A549 (cell line): ENCODE results near the gene UTP14C. TPM values are rescaled to one million over a fixed set of nuclear protein-coding genes. Genes with fewer than 3 reads are reported as not detected.

Source experiments
- ATAC-seq, 2 experiments: fragments of 200-7000 bp in 1 of 2; fragments of >200 bp in 1 of 2; cut with Nextera tagmentation in 1 of 2; cut with Tn5 transposase in 1 of 2; 3 replicates each; pipeline versions ENCODE4 v1.8.0 to v1.9.1; 2018 to 2020; ENCODE audit warnings: mild to moderate bottlenecking in 1 of 2, moderate library complexity in 1 of 2
- CTCF ChIA-PET: fragments of 300-600 bp; sonication (Branson Sonifier 250); formaldehyde crosslinking; extraction: SDS; loops from one replicate; lab custom pipeline; 2021; ENCODE audit warnings: antibody characterized with exemption, inconsistent platforms; lab: Yijun Ruan, JAX
- POLR2A ChIA-PET: fragments of 350-600 bp; formaldehyde crosslinking; extraction: SDS; loops from one replicate; lab custom pipeline; 2021; ENCODE audit warnings: antibody characterized with exemption, inconsistent platforms; lab: Yijun Ruan, JAX
- DNase-seq, 2 experiments: peaks; one replicate each; pipeline versions ENCODE4 v3.0.0 to v3.0.0-alpha.2; 2011 to 2016; ENCODE audit warnings: low read depth in 1 of 2, low spot score in 1 of 2
- FAIRE-seq: peaks from 2 replicates; lab custom pipeline; 2011; peaks lifted over from hg19 to GRCh38; lab: Jason Lieb, UNC
- H3K27ac ChIP-seq, 2 experiments: fragments of >200 bp; sonication (Bioruptor Twin); formaldehyde crosslinking; 3 replicates each; pipeline ENCODE4 v1.5.1; 2016 to 2017
- H3K4me1 ChIP-seq: fragments of >200 bp; sonication (Bioruptor Twin); formaldehyde crosslinking; 3 replicates; pipeline ENCODE4 v1.6.1; 2016
- H3K4me2 ChIP-seq: fragments of >200 bp; sonication (Bioruptor Twin); formaldehyde crosslinking; 3 replicates; pipeline ENCODE4 v1.6.1; 2016
- H3K4me3 ChIP-seq: fragments of >200 bp; sonication (Bioruptor Twin); formaldehyde crosslinking; 3 replicates; pipeline ENCODE4 v1.5.1; 2016
- H3K9me3 ChIP-seq: fragments of >200 bp; sonication (Bioruptor Twin); formaldehyde crosslinking; 3 replicates; pipeline ENCODE4 v1.6.1; 2016
- ATOH8 ChIP-seq: fragments of 250-450 bp; sonication (Bioruptor Pico); IDR thresholded peaks from 2 replicates; pipeline ENCODE4 v1.5.0; 2020; ENCODE audit warnings: low read depth, mild to moderate bottlenecking, moderate library complexity
- CBX2 ChIP-seq: fragments of 200-600 bp; sonication (generic); IDR thresholded peaks from 2 replicates; pipeline ENCODE4 v1.6.1; 2016; ENCODE audit warnings: low read depth, mild to moderate bottlenecking, borderline replicate concordance
- CEBPB ChIP-seq, 2 experiments: fragments of >200 bp in 1 of 2; sonication (Bioruptor Twin) in 1 of 2; formaldehyde crosslinking in 1 of 2; IDR thresholded peaks; 2 replicates each; pipeline ENCODE4 v1.6.1; 2012 to 2016
- CHD4 ChIP-seq: fragments of 200-600 bp; sonication (generic); IDR thresholded peaks from 2 replicates; pipeline ENCODE4 v1.6.1; 2016; ENCODE audit warnings: antibody characterized with exemption, mild to moderate bottlenecking, borderline replicate concordance
- FOSB ChIP-seq: fragments of 250-450 bp; sonication (Bioruptor Pico); IDR thresholded peaks from 2 replicates; pipeline ENCODE4 v1.5.0; 2020; ENCODE audit warnings: mild to moderate bottlenecking, moderate library complexity
- HMGXB4 ChIP-seq: fragments of 250-450 bp; sonication (Bioruptor Pico); IDR thresholded peaks from 2 replicates; pipeline ENCODE4 v1.5.0; 2021; ENCODE audit warnings: mild to moderate bottlenecking, moderate library complexity, borderline replicate concordance
- HOXA7 ChIP-seq: fragments of 250-450 bp; sonication (Bioruptor Pico); IDR thresholded peaks from 2 replicates; pipeline ENCODE4 v1.5.0; 2020; ENCODE audit warnings: mild to moderate bottlenecking, moderate library complexity
- KDM1A ChIP-seq: fragments of 200-600 bp; sonication (generic); IDR thresholded peaks from 2 replicates; pipeline ENCODE4 v1.6.1; 2016; ENCODE audit warnings: low read depth, mild to moderate bottlenecking
- MAFK ChIP-seq: fragments of 450-650 bp; IDR thresholded peaks from 2 replicates; pipeline ENCODE4 v1.6.1; 2014; ENCODE audit not compliant: partially characterized antibody
- MAZ ChIP-seq: fragments of 150-350 bp; IDR thresholded peaks from 2 replicates; pipeline ENCODE4 v1.6.1; 2014; ENCODE audit warnings: antibody characterized with exemption, low read depth, low read length, borderline replicate concordance
- NPAS2 ChIP-seq: fragments of 250-450 bp; sonication (Bioruptor Pico); IDR thresholded peaks from 2 replicates; pipeline ENCODE4 v1.8.0; 2022; ENCODE audit warnings: mild to moderate bottlenecking, moderate library complexity, borderline replicate concordance
- POLR2AphosphoS2 ChIP-seq: conservative IDR thresholded peaks from 2 replicates; pipeline ENCODE4 v1.6.1; 2012; ENCODE audit warnings: low read length, improper control_type of control experiment, inconsistent platforms
- RCOR1 ChIP-seq: fragments of 150-350 bp; IDR thresholded peaks from 2 replicates; pipeline ENCODE4 v1.6.1; 2014; ENCODE audit warnings: antibody characterized with exemption, low read length, low read depth
- RFX5 ChIP-seq: fragments of 450-650 bp; IDR thresholded peaks from 2 replicates; pipeline ENCODE4 v1.7.1; 2014; ENCODE audit warnings: antibody characterized with exemption, mild to moderate bottlenecking, moderate library complexity
- RNF2 ChIP-seq: fragments of 200-600 bp; sonication (generic); IDR thresholded peaks from 2 replicates; pipeline ENCODE4 v1.6.1; 2016; ENCODE audit warnings: low read depth, mild to moderate bottlenecking, antibody characterized with exemption, moderate library complexity, borderline replicate concordance
- SMC3 ChIP-seq: fragments of >200 bp; sonication (Bioruptor Twin); formaldehyde crosslinking; IDR thresholded peaks from 3 replicates; pipeline ENCODE4 v1.6.1; 2018; ENCODE audit warnings: inconsistent platforms
- SREBF2 ChIP-seq: fragments of 450-650 bp; IDR thresholded peaks from 2 replicates; pipeline ENCODE4 v1.6.1; 2014; ENCODE audit warnings: mild to moderate bottlenecking, moderate library complexity
- ZFP36 ChIP-seq: fragments of 450-650 bp; IDR thresholded peaks from 2 replicates; pipeline ENCODE4 v1.6.1; 2014; ENCODE audit warnings: borderline replicate concordance; ENCODE audit not compliant: partially characterized antibody
- WGBS: methylation state at CpG from one replicate; pipeline ENCODE4 v1.1.6; 2017; ENCODE audit errors: missing lambda C conversion rate; 5-methylcytosine and 5-hydroxymethylcytosine counted together
- polyA plus RNA-seq, 4 experiments: library from polyadenylated mRNA; depleted of rRNA in 3 of 4; stranded (reverse); fragments of >200 nt; fragmentation: RNase III in 1 of 4; extraction: RNeasy Plus Mini Kit Qiagen cat#74134 plus additional on column Dnase treatment in 1 of 4; gene quantifications; 2 replicates in 3 of 4; 3 replicates in 1 of 4; pipeline ENCODE4 v1.2.3, GENCODE V29; 2011 to 2017
- TF ChIP-seq, protein P1 (sequence below): fragments of 200-600 bp; sonication (generic); IDR thresholded peaks from 2 replicates; pipeline ENCODE4 v1.6.1; 2016; ENCODE audit warnings: antibody characterized with exemption, mild to moderate bottlenecking, moderate library complexity

The UTP14C gene
- polyA plus RNA-seq, 2 of the 4 experiments (the other 2 are of a cell fraction), result 8.6 to 15.1 TPM

GRCh38 chr13:51976890-51977289 is 47.6 kb upstream of the UTP14C start:
- no peak for TF ChIP-seq HMGXB4 (CRISPR knock-in tag)
- no peak for TF ChIP-seq RCOR1
- no peak for TF ChIP-seq FOSB (CRISPR knock-in tag)
- TF ChIP-seq ATOH8 (CRISPR knock-in tag), result no peak
- TF ChIP-seq RFX5, result no peak
- TF ChIP-seq, protein P1, sequence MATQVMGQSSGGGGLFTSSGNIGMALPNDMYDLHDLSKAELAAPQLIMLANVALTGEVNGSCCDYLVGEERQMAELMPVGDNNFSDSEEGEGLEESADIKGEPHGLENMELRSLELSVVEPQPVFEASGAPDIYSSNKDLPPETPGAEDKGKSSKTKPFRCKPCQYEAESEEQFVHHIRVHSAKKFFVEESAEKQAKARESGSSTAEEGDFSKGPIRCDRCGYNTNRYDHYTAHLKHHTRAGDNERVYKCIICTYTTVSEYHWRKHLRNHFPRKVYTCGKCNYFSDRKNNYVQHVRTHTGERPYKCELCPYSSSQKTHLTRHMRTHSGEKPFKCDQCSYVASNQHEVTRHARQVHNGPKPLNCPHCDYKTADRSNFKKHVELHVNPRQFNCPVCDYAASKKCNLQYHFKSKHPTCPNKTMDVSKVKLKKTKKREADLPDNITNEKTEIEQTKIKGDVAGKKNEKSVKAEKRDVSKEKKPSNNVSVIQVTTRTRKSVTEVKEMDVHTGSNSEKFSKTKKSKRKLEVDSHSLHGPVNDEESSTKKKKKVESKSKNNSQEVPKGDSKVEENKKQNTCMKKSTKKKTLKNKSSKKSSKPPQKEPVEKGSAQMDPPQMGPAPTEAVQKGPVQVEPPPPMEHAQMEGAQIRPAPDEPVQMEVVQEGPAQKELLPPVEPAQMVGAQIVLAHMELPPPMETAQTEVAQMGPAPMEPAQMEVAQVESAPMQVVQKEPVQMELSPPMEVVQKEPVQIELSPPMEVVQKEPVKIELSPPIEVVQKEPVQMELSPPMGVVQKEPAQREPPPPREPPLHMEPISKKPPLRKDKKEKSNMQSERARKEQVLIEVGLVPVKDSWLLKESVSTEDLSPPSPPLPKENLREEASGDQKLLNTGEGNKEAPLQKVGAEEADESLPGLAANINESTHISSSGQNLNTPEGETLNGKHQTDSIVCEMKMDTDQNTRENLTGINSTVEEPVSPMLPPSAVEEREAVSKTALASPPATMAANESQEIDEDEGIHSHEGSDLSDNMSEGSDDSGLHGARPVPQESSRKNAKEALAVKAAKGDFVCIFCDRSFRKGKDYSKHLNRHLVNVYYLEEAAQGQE, result no peak
- TF ChIP-seq CEBPB (IDR thresholded peaks at IDR 0.05), result no peak
- TF ChIP-seq MAZ, result no peak
- TF ChIP-seq, all 56 proteins: peak for 0
- no peak overlapping the region for H3K4me2 ChIP-seq
- H3K4me3 ChIP-seq, result no peak overlapping the region
- DNase-seq, result no peak
- no peak overlapping the region for H3K27ac ChIP-seq
- 64% methylated on average over 5 of the region's 5 CpGs for WGBS
- no peaks in the 10 kb centered on the region for H3K9me3 ChIP-seq
- H3K4me1 ChIP-seq, result no peaks in the 10 kb centered on the region
- FAIRE-seq, result no peak
- no peak for ATAC-seq
- ChIA-PET POLR2A (no interaction called here), CTCF (interaction anchor here (0.8 kb wide), 1 partner anchor 27 kb away, joined by 3 read pairs; no protein-coding TSS in a partner anchor)

- ATAC-seq, result no peak
Observed at GRCh38 chr13:51977625-51978024, 46.9 kb upstream of the UTP14C start.

GRCh38 chr13:51978796-51979556 is 45.5 kb upstream of the UTP14C start:
- Histone ChIP-seq H3K4me1 (no peaks in the 10 kb centered on the region), H3K9me3 (no peaks in the 10 kb centered on the region)
- no peak for ATAC-seq
- TF ChIP-seq CBX2 (no peak), POLR2AphosphoS2 (no peak), CHD4 (no peak), KDM1A (no peak), SMC3 (no peak), RNF2 (no peak), ZFP36 (no peak), NPAS2 (CRISPR knock-in tag) (no peak), SREBF2 (no peak), MAFK (no peak)
- TF ChIP-seq, all 56 proteins: peak for 0
- no peak overlapping the region for H3K4me2 ChIP-seq
- no peak overlapping the region for H3K27ac ChIP-seq
- ChIA-PET POLR2A (no interaction called here), CTCF (interaction anchor here (1.0 kb wide), 1 partner anchor 22 kb away, joined by 4 read pairs; no protein-coding TSS in a partner anchor)
- FAIRE-seq (no peak), DNase-seq (no peak)
- WGBS, result 51% methylated on average over 5 of the region's 5 CpGs
- H3K4me3 ChIP-seq, result no peak overlapping the region

More at GRCh38 chr13:51977625-51978024, 46.9 kb upstream of the UTP14C start:
- CTCF ChIA-PET, result interaction anchor here (0.7 kb wide), 1 partner anchor 158 kb away, joined by 3 read pairs; no protein-coding TSS in a partner anchor
- H3K27ac ChIP-seq, result no peak overlapping the region
- TF ChIP-seq HOXA7 (CRISPR knock-in tag), result no peak
- TF ChIP-seq, all 56 proteins: peak for 0
- POLR2A ChIA-PET, result no interaction called here
- Histone ChIP-seq H3K4me1 (no peaks in the 10 kb centered on the region), H3K4me3 (no peak overlapping the region), H3K4me2 (no peak overlapping the region), H3K9me3 (no peaks in the 10 kb centered on the region)
- DNase-seq (no peak), FAIRE-seq (no peak)
- WGBS, result 58% methylated on average over 5 of the region's 5 CpGs
